Measurements from ENCODE around the gene RAP1GAP.
A peak's percentile ranks its signal among the peaks of the same experiment; 100 is the strongest.

The RAP1GAP gene

GRCh38 chr1:21645550-21645949 lies 23.6 kb downstream of the RAP1GAP start:
- Histone ChIP-seq H3K4me3 (ENCODE audit: low read length) (no peak overlapping the region), H3K9me3 (ENCODE audit: control insufficient read depth, low read length) (no peaks in the 10 kb centered on the region), H3K9ac (ENCODE audit: low read length) (no peak overlapping the region), H3K27me3 (ENCODE audit: control insufficient read depth, insufficient read depth, low read length) (peaks cover 2% of the 10 kb centered on the region), H3K36me3 (ENCODE audit: control insufficient read depth, insufficient read depth, low read length) (no peaks in the 10 kb centered on the region), H3K4me1 (ENCODE audit: control insufficient read depth, insufficient read depth, low read length) (no peaks in the 10 kb centered on the region)

GRCh38 chr1:21644906-21645305 lies 24.3 kb downstream of the RAP1GAP start:
- no peaks in the 10 kb centered on the region for H3K9me3 ChIP-seq (ENCODE audit: control insufficient read depth, low read length)
- H3K4me3 ChIP-seq (ENCODE audit: low read length), result no peak overlapping the region
- H3K4me1 ChIP-seq (ENCODE audit: control insufficient read depth, insufficient read depth, low read length), result no peaks in the 10 kb centered on the region
- peaks cover 2% of the 10 kb centered on the region for H3K27me3 ChIP-seq (ENCODE audit: control insufficient read depth, insufficient read depth, low read length)
- no peaks in the 10 kb centered on the region for H3K36me3 ChIP-seq (ENCODE audit: control insufficient read depth, insufficient read depth, low read length)
- H3K9ac ChIP-seq (ENCODE audit: low read length), result no peak overlapping the region

GRCh38 chr1:21644348-21644747 lies 24.8 kb downstream of the RAP1GAP start:
- no peaks in the 10 kb centered on the region for H3K36me3 ChIP-seq (ENCODE audit: control insufficient read depth, insufficient read depth, low read length)
- peaks cover 2% of the 10 kb centered on the region for H3K27me3 ChIP-seq (ENCODE audit: control insufficient read depth, insufficient read depth, low read length)
- no peak overlapping the region for H3K4me3 ChIP-seq (ENCODE audit: low read length)
- H3K9ac ChIP-seq (ENCODE audit: low read length), result no peak overlapping the region
- peaks cover 4% of the 10 kb centered on the region for H3K4me1 ChIP-seq (ENCODE audit: control insufficient read depth, insufficient read depth, low read length)
- H3K9me3 ChIP-seq (ENCODE audit: control insufficient read depth, low read length), result no peaks in the 10 kb centered on the region

GRCh38 chr1:21643624-21644023 lies 25.5 kb downstream of the RAP1GAP start:
- peaks cover 2% of the 10 kb centered on the region for H3K27me3 ChIP-seq (ENCODE audit: control insufficient read depth, insufficient read depth, low read length)
- H3K9ac ChIP-seq (ENCODE audit: low read length), result no peak overlapping the region
- H3K36me3 ChIP-seq (ENCODE audit: control insufficient read depth, insufficient read depth, low read length), result no peaks in the 10 kb centered on the region
- no peak overlapping the region for H3K4me3 ChIP-seq (ENCODE audit: low read length)
- H3K9me3 ChIP-seq (ENCODE audit: control insufficient read depth, low read length), result no peaks in the 10 kb centered on the region
- H3K4me1 ChIP-seq (ENCODE audit: control insufficient read depth, insufficient read depth, low read length), result peaks cover 11% of the 10 kb centered on the region

- H3K4me3 ChIP-seq (ENCODE audit: low read length), result no peak overlapping the region
- H3K4me1 ChIP-seq (ENCODE audit: control insufficient read depth, insufficient read depth, low read length), result peaks cover 11% of the 10 kb centered on the region
- H3K27me3 ChIP-seq (ENCODE audit: control insufficient read depth, insufficient read depth, low read length), result peaks cover 2% of the 10 kb centered on the region
- no peak overlapping the region for H3K9ac ChIP-seq (ENCODE audit: low read length)
- H3K9me3 ChIP-seq (ENCODE audit: control insufficient read depth, low read length), result no peaks in the 10 kb centered on the region
- no peaks in the 10 kb centered on the region for H3K36me3 ChIP-seq (ENCODE audit: control insufficient read depth, insufficient read depth, low read length)
These were observed 27.0 kb downstream of the RAP1GAP start for GRCh38 chr1:21641967-21642739.

- peaks cover 2% of the 10 kb centered on the region for H3K27me3 ChIP-seq (ENCODE audit: control insufficient read depth, insufficient read depth, low read length)
- H3K4me3 ChIP-seq (ENCODE audit: low read length), result no peak overlapping the region
- no peak overlapping the region for H3K9ac ChIP-seq (ENCODE audit: low read length)
- H3K36me3 ChIP-seq (ENCODE audit: control insufficient read depth, insufficient read depth, low read length), result no peaks in the 10 kb centered on the region
- peaks cover 11% of the 10 kb centered on the region for H3K4me1 ChIP-seq (ENCODE audit: control insufficient read depth, insufficient read depth, low read length)
- H3K9me3 ChIP-seq (ENCODE audit: control insufficient read depth, low read length), result no peaks in the 10 kb centered on the region
These were observed 27.6 kb downstream of the RAP1GAP start for GRCh38 chr1:21641537-21641936.

GRCh38 chr1:21641076-21641475 lies 28.1 kb downstream of the RAP1GAP start:
- Histone ChIP-seq H3K27me3 (ENCODE audit: control insufficient read depth, insufficient read depth, low read length) (peaks cover 2% of the 10 kb centered on the region), H3K4me1 (ENCODE audit: control insufficient read depth, insufficient read depth, low read length) (peaks cover 11% of the 10 kb centered on the region), H3K9ac (ENCODE audit: low read length) (no peak overlapping the region)

GRCh38 chr1:21640653-21641052 lies 28.5 kb downstream of the RAP1GAP start:
- no peaks in the 10 kb centered on the region for H3K9me3 ChIP-seq (ENCODE audit: control insufficient read depth, low read length)
- H3K4me3 ChIP-seq (ENCODE audit: low read length), result no peak overlapping the region
- no peak overlapping the region for H3K9ac ChIP-seq (ENCODE audit: low read length)
- H3K27me3 ChIP-seq (ENCODE audit: control insufficient read depth, insufficient read depth, low read length), result peaks cover 2% of the 10 kb centered on the region
- H3K4me1 ChIP-seq (ENCODE audit: control insufficient read depth, insufficient read depth, low read length), result peaks cover 12% of the 10 kb centered on the region
- H3K36me3 ChIP-seq (ENCODE audit: control insufficient read depth, insufficient read depth, low read length), result no peaks in the 10 kb centered on the region

More at GRCh38 chr1:21641076-21641475, 28.1 kb downstream of the RAP1GAP start:
- no peaks in the 10 kb centered on the region for H3K9me3 ChIP-seq (ENCODE audit: control insufficient read depth, low read length)
- H3K4me3 ChIP-seq (ENCODE audit: low read length), result no peak overlapping the region
- H3K36me3 ChIP-seq (ENCODE audit: control insufficient read depth, insufficient read depth, low read length), result no peaks in the 10 kb centered on the region

GRCh38 chr1:21639594-21640041 lies 29.5 kb downstream of the RAP1GAP start:
- H3K27me3 ChIP-seq (ENCODE audit: control insufficient read depth, insufficient read depth, low read length), result peaks cover 2% of the 10 kb centered on the region
- peaks cover 22% of the 10 kb centered on the region for H3K4me1 ChIP-seq (ENCODE audit: control insufficient read depth, insufficient read depth, low read length)
- H3K36me3 ChIP-seq (ENCODE audit: control insufficient read depth, insufficient read depth, low read length), result no peaks in the 10 kb centered on the region
- no peaks in the 10 kb centered on the region for H3K9me3 ChIP-seq (ENCODE audit: control insufficient read depth, low read length)
- H3K9ac ChIP-seq (ENCODE audit: low read length), result no peak overlapping the region
- no peak overlapping the region for H3K4me3 ChIP-seq (ENCODE audit: low read length)

GRCh38 chr1:21638531-21639341 lies 30.4 kb downstream of the RAP1GAP start:
- Histone ChIP-seq H3K9ac (ENCODE audit: low read length) (peak overlapping the region; percentile 57), H3K4me1 (ENCODE audit: control insufficient read depth, insufficient read depth, low read length) (peaks cover 31% of the 10 kb centered on the region), H3K9me3 (ENCODE audit: control insufficient read depth, low read length) (no peaks in the 10 kb centered on the region)

GRCh38 chr1:21637514-21637913 lies 31.6 kb downstream of the RAP1GAP start:
- H3K27me3 ChIP-seq (ENCODE audit: control insufficient read depth, insufficient read depth, low read length), result no peaks in the 10 kb centered on the region
- H3K36me3 ChIP-seq (ENCODE audit: control insufficient read depth, insufficient read depth, low read length), result no peaks in the 10 kb centered on the region
- H3K9ac ChIP-seq (ENCODE audit: low read length), result no peak overlapping the region
- H3K4me3 ChIP-seq (ENCODE audit: low read length), result no peak overlapping the region
- H3K4me1 ChIP-seq (ENCODE audit: control insufficient read depth, insufficient read depth, low read length), result peaks cover 43% of the 10 kb centered on the region
- no peaks in the 10 kb centered on the region for H3K9me3 ChIP-seq (ENCODE audit: control insufficient read depth, low read length)

More at GRCh38 chr1:21638531-21639341, 30.4 kb downstream of the RAP1GAP start:
- Histone ChIP-seq H3K36me3 (ENCODE audit: control insufficient read depth, insufficient read depth, low read length) (no peaks in the 10 kb centered on the region), H3K27me3 (ENCODE audit: control insufficient read depth, insufficient read depth, low read length) (peaks cover 2% of the 10 kb centered on the region), H3K4me3 (ENCODE audit: low read length) (no peak overlapping the region)

GRCh38 chr1:21636029-21636428 lies 33.1 kb downstream of the RAP1GAP start:
- H3K4me3 ChIP-seq (ENCODE audit: low read length), result no peak overlapping the region
- H3K9me3 ChIP-seq (ENCODE audit: control insufficient read depth, low read length), result no peaks in the 10 kb centered on the region
- peaks cover 53% of the 10 kb centered on the region for H3K4me1 ChIP-seq (ENCODE audit: control insufficient read depth, insufficient read depth, low read length)
- no peaks in the 10 kb centered on the region for H3K36me3 ChIP-seq (ENCODE audit: control insufficient read depth, insufficient read depth, low read length)
- H3K9ac ChIP-seq (ENCODE audit: low read length), result no peak overlapping the region
- H3K27me3 ChIP-seq (ENCODE audit: control insufficient read depth, insufficient read depth, low read length), result no peaks in the 10 kb centered on the region
